Activated T-helper 2 cell treated with anti-CD3 and anti-CD28 coated beads, Interferon-gamma antibody, Interleukin-2, Interleukin-4, amounts not matched to agents 10 μg/mL and 5 μg/mL and 100 μg/mL, durations not matched to agents 14 hours and 24 hours and 36 hours (primary cell): ENCODE data around the gene CAPN11. TPM values are rescaled to one million over a fixed set of nuclear protein-coding genes. Genes with fewer than 3 reads are reported as not detected.
"Not testable (repeated sequence)": the region's sequence is repeated elsewhere in the genome, so short reads cannot be mapped to it uniquely, and the experiment has no call there.

Experiments used
- DNase-seq: peaks from one replicate; pipeline ENCODE4 v3.0.0; 2021; ENCODE audit warnings: low spot score
- H3K27ac Mint-ChIP-seq: one replicate; pipeline ENCODE4 v1.8.0; 2021; ENCODE audit warnings: mixed read lengths
- H3K27me3 Mint-ChIP-seq: one replicate; pipeline ENCODE4 v1.8.0; 2021; ENCODE audit warnings: low read depth, mixed read lengths
- H3K36me3 Mint-ChIP-seq: one replicate; pipeline ENCODE4 v1.8.0; 2021; ENCODE audit warnings: low read depth, mixed read lengths
- H3K4me1 Mint-ChIP-seq: one replicate; pipeline ENCODE4 v1.8.0; 2021; ENCODE audit warnings: low read depth, mixed read lengths
- H3K4me3 Mint-ChIP-seq: one replicate; pipeline ENCODE4 v1.8.0; 2021; ENCODE audit warnings: low read depth, mild to moderate bottlenecking, moderate library complexity, mixed read lengths
- H3K9me3 Mint-ChIP-seq: one replicate; pipeline ENCODE4 v1.8.0; 2021; ENCODE audit warnings: mixed read lengths
- intact Hi-C: fragments of 100-400 bp; cut with micrococcal nuclease; formaldehyde crosslinking; loops from one replicate; pipeline ENCODE4 v1.15.1; 2023
- total RNA-seq: library from RNA; stranded (reverse); gene quantifications from 2 replicates; pipeline ENCODE4 v1.2.3, GENCODE V29; 2022

Gene CAPN11
- total RNA-seq, 1 donor from 2014 or later, result 0.09 TPM

DNA sequence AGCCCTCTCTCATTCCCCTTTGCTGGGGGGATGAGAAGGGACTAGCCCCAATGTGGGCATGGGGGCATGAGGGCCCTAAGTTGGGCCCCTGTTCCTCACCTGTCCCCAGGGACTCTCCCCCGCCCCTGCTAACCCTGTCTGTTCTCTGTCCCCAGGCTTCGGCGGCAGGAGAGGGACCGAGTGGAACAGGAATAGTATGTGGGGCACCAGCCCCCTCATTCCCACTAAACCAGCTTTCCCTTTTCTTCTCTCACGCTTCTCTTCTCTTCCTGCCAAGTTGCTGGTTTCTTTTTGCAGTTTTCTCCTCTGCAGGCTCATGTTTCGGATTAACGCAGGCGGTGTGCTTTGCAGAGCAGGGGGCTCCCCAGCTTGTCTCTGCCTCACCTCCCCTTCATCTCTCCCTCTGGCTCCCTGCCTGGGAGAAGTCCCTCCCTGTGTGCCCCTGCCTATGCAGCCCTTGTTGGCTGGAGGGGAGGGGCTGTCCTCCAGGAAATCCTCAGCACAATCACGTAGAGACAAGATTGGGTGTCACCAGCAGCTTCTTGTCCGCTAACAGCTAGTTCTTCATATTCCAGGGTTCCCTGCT, 23.4 kb upstream of the CAPN11 start:
- Mint-ChIP-seq H3K4me3 (no peak overlapping the region), H3K27ac (no peak overlapping the region), H3K27me3 (no peaks in the 10 kb centered on the region), H3K9me3 (no peaks in the 10 kb centered on the region), H3K36me3 (peaks cover 20% of the 10 kb centered on the region), H3K4me1 (no peaks in the 10 kb centered on the region)
- no peak for DNase-seq
- intact Hi-C loops, result no loop called here

DNA sequence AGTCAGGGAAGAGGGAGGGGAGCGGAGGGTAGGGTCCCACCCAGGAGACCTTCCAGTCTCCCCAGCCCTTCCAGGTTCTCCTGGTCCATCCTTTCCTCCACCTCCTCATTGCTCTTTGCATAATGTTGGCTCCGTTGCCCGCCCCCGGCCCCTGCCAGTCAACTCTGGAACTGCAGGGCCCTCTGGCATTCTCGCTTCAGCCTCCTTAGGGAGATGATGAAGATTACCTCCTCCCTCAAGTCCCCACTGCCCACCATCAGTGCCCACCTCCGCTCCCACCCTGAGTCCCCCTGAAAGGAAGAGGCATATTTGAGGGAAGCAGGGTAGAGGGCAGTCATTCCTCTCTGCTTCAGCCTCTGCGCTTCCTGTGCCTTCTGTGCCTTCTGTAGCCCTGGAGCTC, 22.7 kb upstream of the CAPN11 start:
- Mint-ChIP-seq H3K4me3 (no peak overlapping the region), H3K9me3 (no peaks in the 10 kb centered on the region)

DNA sequence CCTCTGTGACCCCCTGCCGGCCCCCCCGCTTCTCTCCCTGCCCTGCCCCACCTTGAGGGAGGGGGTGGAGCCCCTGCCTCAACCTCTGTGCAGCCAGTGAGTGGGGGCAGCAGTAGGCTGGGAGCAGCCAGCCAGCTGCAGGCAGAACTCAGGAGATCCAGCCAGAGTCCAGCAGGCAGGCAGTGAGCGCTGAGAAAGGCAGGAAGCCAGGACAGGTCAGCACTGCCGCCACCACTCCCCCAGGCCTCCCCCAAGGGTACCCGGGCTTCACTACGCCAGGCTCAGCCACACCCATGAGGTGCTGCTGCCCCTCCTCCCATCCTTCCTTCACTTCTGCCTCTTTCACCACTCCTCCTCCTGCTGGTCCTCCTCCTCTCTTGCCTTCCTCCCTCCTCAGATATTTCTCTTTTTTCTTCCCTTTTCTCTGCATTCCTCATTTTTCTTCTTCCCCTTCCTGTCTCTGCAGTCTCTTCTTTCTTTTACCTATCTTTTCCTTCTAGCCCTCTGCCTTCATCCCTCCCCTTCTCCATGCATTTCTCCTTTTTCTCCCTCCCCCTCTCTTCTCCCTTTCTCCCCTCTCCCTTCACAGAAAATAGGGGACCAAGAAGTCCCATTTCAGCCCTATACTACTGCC, 19.8 kb upstream of the CAPN11 start:
- DNase-seq, result no peak
- intact Hi-C loops, result no loop called here
- H3K36me3 Mint-ChIP-seq, result peaks cover 41% of the 10 kb centered on the region

More for the DNA sequence above, 22.7 kb upstream of the CAPN11 start:
- no peak overlapping the region for H3K27ac Mint-ChIP-seq
- no peaks in the 10 kb centered on the region for H3K4me1 Mint-ChIP-seq
- no peaks in the 10 kb centered on the region for H3K27me3 Mint-ChIP-seq
- DNase-seq, result no peak
- intact Hi-C loops, result no loop called here
- peaks cover 26% of the 10 kb centered on the region for H3K36me3 Mint-ChIP-seq

DNA sequence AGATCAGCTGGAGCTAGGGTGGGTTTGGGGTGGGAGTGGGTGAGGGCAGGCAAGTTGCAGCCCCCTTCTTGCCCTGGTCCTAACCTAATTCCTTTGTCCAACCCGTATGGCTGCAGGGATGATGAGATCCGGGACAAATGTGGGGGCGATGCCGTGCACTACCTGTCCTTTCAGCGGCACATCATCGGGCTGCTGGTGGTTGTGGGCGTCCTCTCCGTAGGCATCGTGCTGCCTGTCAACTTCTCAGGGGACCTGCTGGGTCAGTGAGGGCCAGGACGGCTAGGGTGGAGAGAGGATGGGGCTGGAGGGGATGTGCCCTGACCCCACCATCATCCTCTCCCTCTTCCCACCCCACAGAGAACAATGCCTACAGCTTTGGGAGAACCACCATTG, 19.3 kb upstream of the CAPN11 start:
- H3K4me1 Mint-ChIP-seq, result no peaks in the 10 kb centered on the region
- intact Hi-C loops, result no loop called here
- peaks cover 45% of the 10 kb centered on the region for H3K36me3 Mint-ChIP-seq
- no peak overlapping the region for H3K27ac Mint-ChIP-seq
- H3K9me3 Mint-ChIP-seq, result no peaks in the 10 kb centered on the region
- H3K27me3 Mint-ChIP-seq, result no peaks in the 10 kb centered on the region
- H3K4me3 Mint-ChIP-seq, result no peak overlapping the region
- no peak for DNase-seq

More for the DNA sequence above, 19.8 kb upstream of the CAPN11 start:
- Mint-ChIP-seq H3K4me3 (no peak overlapping the region), H3K4me1 (no peaks in the 10 kb centered on the region), H3K27ac (no peak overlapping the region), H3K9me3 (no peaks in the 10 kb centered on the region), H3K27me3 (no peaks in the 10 kb centered on the region)

DNA sequence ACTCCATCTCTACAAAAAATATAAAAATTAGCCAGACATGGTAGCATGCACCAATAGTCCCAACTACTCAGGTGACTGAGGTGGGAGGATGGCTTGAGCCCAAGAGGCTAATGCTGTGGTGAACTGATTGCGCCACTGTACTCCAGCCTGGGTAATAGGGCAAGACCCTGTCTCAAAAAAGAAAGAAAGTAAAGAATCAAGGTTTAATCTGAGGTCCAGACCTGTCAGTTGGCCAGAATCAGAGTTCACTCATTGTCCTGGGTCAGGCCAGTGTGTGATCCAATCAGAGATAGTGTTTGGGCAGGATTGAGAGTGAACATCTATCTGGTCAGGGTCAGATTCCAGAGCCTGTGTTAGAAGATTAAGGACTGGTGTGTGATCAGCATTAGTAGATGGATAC, 15.8 kb upstream of the CAPN11 start:
- Mint-ChIP-seq H3K9me3 (no peaks in the 10 kb centered on the region), H3K4me1 (no peaks in the 10 kb centered on the region), H3K27me3 (no peaks in the 10 kb centered on the region), H3K36me3 (peaks cover 35% of the 10 kb centered on the region), H3K27ac (no peak overlapping the region), H3K4me3 (no peak overlapping the region)
- no peak for DNase-seq
- intact Hi-C loops, result no loop called here

DNA sequence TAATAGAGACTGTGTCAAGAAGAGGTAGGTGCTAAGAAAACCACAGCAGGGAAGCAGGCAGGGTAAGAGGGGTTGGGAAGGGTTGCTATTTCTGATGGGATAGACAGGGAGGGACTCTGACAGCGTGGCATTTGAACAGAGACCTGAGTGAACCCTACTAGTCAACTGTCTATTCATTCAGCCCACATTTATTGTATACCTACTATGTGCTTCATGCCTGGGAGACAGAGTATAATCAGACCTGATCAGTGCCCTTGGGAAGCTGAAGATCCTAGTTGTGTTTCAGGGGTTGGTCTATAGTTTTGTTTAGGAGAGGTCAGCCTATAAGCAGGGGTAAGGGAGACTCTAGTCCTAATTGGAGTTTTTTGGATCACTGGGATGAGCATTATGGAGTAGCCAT, 14.9 kb upstream of the CAPN11 start:
- no peaks in the 10 kb centered on the region for H3K4me1 Mint-ChIP-seq
- H3K36me3 Mint-ChIP-seq, result peaks cover 36% of the 10 kb centered on the region
- no peaks in the 10 kb centered on the region for H3K9me3 Mint-ChIP-seq
- no peak overlapping the region for H3K4me3 Mint-ChIP-seq
- no peak for DNase-seq
- H3K27ac Mint-ChIP-seq, result no peak overlapping the region
- intact Hi-C loops, result no loop called here
- no peaks in the 10 kb centered on the region for H3K27me3 Mint-ChIP-seq

DNA sequence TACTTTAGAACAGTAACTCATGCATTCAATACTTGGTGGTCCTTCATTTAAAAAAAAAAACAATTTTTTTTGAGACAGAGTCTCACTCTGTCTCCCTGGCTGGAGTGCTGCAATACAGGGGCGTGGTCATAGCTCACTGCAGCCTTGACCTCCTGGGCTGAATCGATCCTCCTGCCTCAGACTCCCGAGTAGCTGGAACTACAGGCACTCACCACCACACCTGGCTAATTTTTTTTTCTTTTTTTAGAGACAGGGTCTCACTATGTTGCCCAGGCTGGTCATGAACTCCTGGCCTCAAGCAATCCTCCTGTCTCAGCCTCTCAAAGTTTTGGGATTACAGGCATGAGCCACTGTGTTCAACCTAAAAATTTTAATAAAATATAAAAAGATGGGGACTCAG, 14.1 kb upstream of the CAPN11 start:
- H3K4me3 Mint-ChIP-seq, H3K27me3 Mint-ChIP-seq, intact Hi-C loops, H3K9me3 Mint-ChIP-seq, DNase-seq, H3K4me1 Mint-ChIP-seq, H3K27ac Mint-ChIP-seq: not testable (repeated sequence)
- H3K36me3 Mint-ChIP-seq, result peaks cover 38% of the 10 kb centered on the region

DNA sequence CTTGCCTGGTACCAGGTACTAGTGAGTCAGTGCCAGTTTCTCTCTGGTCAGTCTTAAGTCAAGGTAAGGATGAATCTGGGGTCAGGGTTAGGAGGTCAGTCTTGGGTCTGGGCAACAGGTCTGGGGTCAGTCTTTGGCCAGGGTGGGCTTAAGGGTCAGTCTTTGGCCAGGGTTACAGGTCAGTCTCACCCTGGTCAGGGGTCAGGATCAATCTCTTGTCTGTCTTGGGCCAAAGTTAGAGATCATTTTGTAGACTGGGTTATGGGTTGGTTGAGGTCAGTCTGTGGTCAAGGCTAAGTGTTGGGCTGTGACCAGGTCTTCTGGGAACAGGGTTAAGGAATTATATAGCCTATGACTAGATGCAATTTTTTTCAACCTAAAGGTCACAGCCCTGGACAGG, 12.8 kb upstream of the CAPN11 start:
- Mint-ChIP-seq H3K4me1 (peaks cover 4% of the 10 kb centered on the region), H3K27me3 (no peaks in the 10 kb centered on the region), H3K36me3 (peaks cover 30% of the 10 kb centered on the region), H3K4me3 (no peak overlapping the region), H3K9me3 (no peaks in the 10 kb centered on the region), H3K27ac (no peak overlapping the region)
- intact Hi-C loops, result no loop called here
- DNase-seq, result no peak

DNA sequence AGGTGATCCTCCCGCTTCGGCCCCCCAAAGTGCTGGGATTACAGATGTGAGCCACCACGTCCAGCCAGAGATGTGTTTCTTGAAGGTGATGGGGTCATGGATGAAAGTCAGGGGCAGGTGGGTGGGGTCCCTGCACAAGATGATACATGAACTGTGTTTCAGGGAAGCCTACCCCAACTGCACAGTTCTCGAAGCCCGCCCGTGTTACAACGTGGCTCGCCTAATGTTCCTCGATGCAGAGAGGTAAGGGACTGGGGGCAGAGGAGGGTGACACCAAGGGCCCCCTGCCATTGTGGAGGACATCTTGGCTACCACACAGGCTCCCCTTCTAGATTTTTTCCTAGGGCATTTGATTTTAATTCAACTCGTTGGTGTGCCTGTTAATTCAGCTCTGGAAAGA, 11.9 kb upstream of the CAPN11 start:
- H3K36me3 Mint-ChIP-seq, result peaks cover 26% of the 10 kb centered on the region
- intact Hi-C loops, result no loop called here
- no peaks in the 10 kb centered on the region for H3K27me3 Mint-ChIP-seq
- no peak overlapping the region for H3K27ac Mint-ChIP-seq
- no peak for DNase-seq
- no peak overlapping the region for H3K4me3 Mint-ChIP-seq
- peaks cover 13% of the 10 kb centered on the region for H3K4me1 Mint-ChIP-seq
- H3K9me3 Mint-ChIP-seq, result no peaks in the 10 kb centered on the region

DNA sequence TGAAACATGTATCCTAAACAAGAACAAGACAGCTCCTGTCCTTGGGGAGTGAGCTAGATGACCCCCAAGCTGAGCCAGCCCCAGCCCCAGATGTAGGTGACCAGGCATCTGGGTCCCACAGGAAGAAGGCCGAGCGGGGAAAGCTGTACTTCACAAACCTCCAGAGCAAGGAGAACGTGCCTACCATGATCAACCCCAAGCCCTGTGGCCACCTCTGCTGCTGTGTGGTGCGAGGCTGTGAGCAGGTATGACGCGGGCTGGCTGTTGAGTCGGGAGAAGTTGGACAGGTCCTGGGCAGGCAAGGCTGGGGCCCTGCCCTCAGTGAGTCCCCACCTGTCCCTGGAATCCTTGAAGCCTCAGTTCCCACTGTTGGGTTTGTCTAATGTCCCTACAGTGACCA, 11.4 kb upstream of the CAPN11 start:
- Mint-ChIP-seq H3K36me3 (peaks cover 25% of the 10 kb centered on the region), H3K4me1 (peaks cover 14% of the 10 kb centered on the region), H3K9me3 (no peaks in the 10 kb centered on the region), H3K4me3 (no peak overlapping the region), H3K27me3 (no peaks in the 10 kb centered on the region), H3K27ac (no peak overlapping the region)
- DNase-seq, result no peak
- intact Hi-C loops, result no loop called here

DNA sequence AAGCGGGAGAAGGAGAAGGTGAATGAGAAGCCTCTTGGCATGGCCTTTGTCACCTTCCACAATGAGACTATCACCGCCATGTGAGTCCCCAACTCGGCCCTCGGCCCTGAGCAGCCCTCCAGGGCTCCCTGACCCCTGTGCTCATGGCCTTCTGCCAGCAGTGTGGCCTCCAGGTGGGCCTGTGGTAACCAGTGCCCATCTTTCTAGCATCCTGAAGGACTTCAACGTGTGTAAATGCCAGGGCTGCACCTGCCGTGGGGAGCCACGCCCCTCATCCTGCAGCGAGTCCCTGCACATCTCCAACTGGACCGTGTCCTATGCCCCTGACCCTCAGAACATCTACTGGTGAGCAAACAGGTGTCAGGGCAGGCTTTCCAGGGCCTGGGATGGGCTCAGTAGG, 10.3 kb upstream of the CAPN11 start:
- H3K4me3 Mint-ChIP-seq, result no peak overlapping the region
- no peak for DNase-seq
- no peaks in the 10 kb centered on the region for H3K9me3 Mint-ChIP-seq
- H3K27me3 Mint-ChIP-seq, result no peaks in the 10 kb centered on the region
- intact Hi-C loops, result no loop called here
- H3K4me1 Mint-ChIP-seq, result peaks cover 16% of the 10 kb centered on the region
- peaks cover 22% of the 10 kb centered on the region for H3K36me3 Mint-ChIP-seq
- H3K27ac Mint-ChIP-seq, result no peak overlapping the region

DNA sequence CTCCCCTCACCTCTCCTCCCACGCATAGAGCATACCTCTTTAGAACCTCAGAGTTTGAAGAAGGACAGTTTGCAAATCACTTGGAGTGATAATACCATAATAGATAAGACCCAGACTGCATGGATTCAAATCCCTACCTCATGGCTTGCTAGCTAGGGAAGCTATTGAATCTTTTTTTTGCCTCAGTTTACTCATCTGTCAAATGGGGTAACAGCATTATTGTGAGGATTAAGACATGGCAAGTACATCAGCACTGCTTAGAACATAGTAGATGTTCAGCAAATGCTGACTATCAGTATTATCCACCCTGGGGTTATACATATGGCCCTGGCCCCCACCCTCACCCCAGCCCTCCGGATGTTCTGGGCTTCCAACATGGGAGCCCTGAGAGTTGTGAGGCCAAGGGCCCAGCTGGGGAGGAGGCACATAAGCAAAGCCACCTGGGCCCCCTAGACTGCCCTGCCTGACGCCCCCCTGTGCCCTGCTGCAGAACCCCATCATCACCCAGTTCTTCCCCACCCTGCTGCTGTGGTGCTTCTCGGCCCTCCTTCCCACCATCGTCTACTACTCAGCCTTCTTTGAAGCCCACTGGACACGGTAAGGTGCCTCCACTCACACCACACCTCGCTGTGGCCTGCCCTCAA, 9.1 kb upstream of the CAPN11 start:
- Mint-ChIP-seq H3K4me3 (no peak overlapping the region), H3K36me3 (peaks cover 14% of the 10 kb centered on the region), H3K27me3 (no peaks in the 10 kb centered on the region), H3K9me3 (no peaks in the 10 kb centered on the region), H3K27ac (no peak overlapping the region), H3K4me1 (peaks cover 16% of the 10 kb centered on the region)
- no peak for DNase-seq
- intact Hi-C loops, result no loop called here

DNA sequence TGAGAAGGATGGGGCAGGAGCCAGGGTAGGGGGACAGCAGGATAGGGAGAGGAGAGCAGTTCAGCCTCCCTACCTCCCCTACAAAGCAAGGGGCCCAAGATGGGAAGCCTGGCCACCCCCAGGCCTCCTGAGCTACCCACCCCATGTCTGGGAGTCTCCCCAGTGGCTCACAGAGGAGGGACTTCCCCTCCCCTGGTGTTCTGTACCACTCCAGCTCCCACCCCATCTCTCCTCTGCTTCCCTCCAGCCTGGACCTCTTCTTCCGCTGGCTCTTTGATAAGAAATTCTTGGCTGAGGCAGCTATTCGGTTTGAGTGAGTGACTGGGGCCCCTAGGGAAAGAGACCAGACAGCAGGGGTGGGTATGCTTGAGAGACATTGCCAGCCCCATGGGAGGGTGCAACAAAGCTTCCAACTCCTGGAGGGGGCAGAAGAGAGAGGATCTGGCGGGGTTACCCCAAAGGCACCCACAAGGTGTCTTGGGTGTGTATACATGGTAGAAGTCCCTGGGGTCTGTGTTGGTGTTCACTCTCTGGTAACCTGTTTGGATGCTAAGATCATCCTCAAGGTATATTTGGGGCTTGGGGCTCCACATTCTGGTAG, 8.2 kb upstream of the CAPN11 start:
- H3K27ac Mint-ChIP-seq, result no peak overlapping the region
- no peaks in the 10 kb centered on the region for H3K9me3 Mint-ChIP-seq
- peaks cover 14% of the 10 kb centered on the region for H3K36me3 Mint-ChIP-seq
- peaks cover 17% of the 10 kb centered on the region for H3K4me1 Mint-ChIP-seq
- H3K27me3 Mint-ChIP-seq, result no peaks in the 10 kb centered on the region
- intact Hi-C loops, result no loop called here
- DNase-seq, result no peak
- H3K4me3 Mint-ChIP-seq, result no peak overlapping the region
